Activated CD8-positive, alpha-beta memory T cell treated with anti-CD3 and anti-CD28 coated beads for 36 hours (primary cell): ENCODE data around the gene ACAP3. TPM values are rescaled to one million over a fixed set of nuclear protein-coding genes. Genes with fewer than 3 reads are reported as not detected.

ENCODE experiments used
- CTCF ChIA-PET: fragments of 350-600 bp; sonication (Branson Sonifier 250); formaldehyde crosslinking; loops from one replicate; lab custom pipeline; 2021; ENCODE audit warnings: antibody characterized with exemption; lab: Charles Lee
- POLR2A ChIA-PET: fragments of 350-600 bp; sonication (Branson Sonifier 250); formaldehyde crosslinking; loops from one replicate; lab custom pipeline; 2021; ENCODE audit warnings: antibody characterized with exemption; lab: Charles Lee
- total RNA-seq, 2 experiments: library from RNA; stranded (reverse); gene quantifications; one replicate each; pipeline ENCODE4 v1.2.3, GENCODE V29; 2021

ACAP3 gene
- total RNA-seq, 2 experiments from 2014 or later: 33.6 to 38.3 TPM

- POLR2A ChIA-PET: no interaction called here
These were observed 24.7 kb downstream of the ACAP3 start for GRCh38 chr1:1282998-1283397.

GRCh38 chr1:1281533-1282321 lies 26.0 kb downstream of the ACAP3 start:
- POLR2A ChIA-PET: interaction anchor here (1.1 kb wide), 1 partner anchor 18 kb away, joined by 3 read pairs; no protein-coding TSS in a partner anchor

More at GRCh38 chr1:1282998-1283397, 24.7 kb downstream of the ACAP3 start:
- CTCF ChIA-PET: interaction anchor here (0.9 kb wide), 1 partner anchor 18 kb away, joined by 4 read pairs; no protein-coding TSS in a partner anchor

GRCh38 chr1:1280782-1281481 lies 26.8 kb downstream of the ACAP3 start:
- POLR2A ChIA-PET: interaction anchor here (1.1 kb wide), 1 partner anchor 17 kb away, joined by 3 read pairs; no protein-coding TSS in a partner anchor
- CTCF ChIA-PET: no interaction called here

More at GRCh38 chr1:1281533-1282321, 26.0 kb downstream of the ACAP3 start:
- CTCF ChIA-PET: interaction anchor here (0.6 kb wide), 1 partner anchor 21 kb away, joined by 3 read pairs; no protein-coding TSS in a partner anchor

- POLR2A ChIA-PET: interaction anchor here (0.7 kb wide), 2 partner anchors 75 to 116 kb away, joined by 3 to 4 read pairs; no protein-coding TSS in a partner anchor
- CTCF ChIA-PET: no interaction called here
These were observed 28.7 kb downstream of the ACAP3 start for GRCh38 chr1:1279028-1279427.

- ChIA-PET POLR2A (interaction anchor here (0.7 kb wide), 1 partner anchor 75 kb away, joined by 3 read pairs; no protein-coding TSS in a partner anchor), CTCF (no interaction called here)
These were observed 29.1 kb downstream of the ACAP3 start for GRCh38 chr1:1278620-1279019.

GRCh38 chr1:1275836-1276235 lies 31.9 kb downstream of the ACAP3 start:
- CTCF ChIA-PET: interaction anchor here (1.1 kb wide), 1 partner anchor 25 kb away, joined by 3 read pairs; no protein-coding TSS in a partner anchor

GRCh38 chr1:1274931-1275431 lies 32.7 kb downstream of the ACAP3 start:
- POLR2A ChIA-PET: no interaction called here
- CTCF ChIA-PET: interaction anchor here (1.1 to 1.3 kb wide), 2 partner anchors 24 to 292 kb away, joined by 3 read pairs; no protein-coding TSS in a partner anchor

More at GRCh38 chr1:1275836-1276235, 31.9 kb downstream of the ACAP3 start:
- POLR2A ChIA-PET: no interaction called here

GRCh38 chr1:1274299-1274930 lies 33.3 kb downstream of the ACAP3 start:
- ChIA-PET POLR2A (no interaction called here), CTCF (interaction anchor here (1.0 to 1.4 kb wide), 4 partner anchors 17 to 291 kb away, joined by 3 to 5 read pairs (median 3); no protein-coding TSS in a partner anchor)

- POLR2A ChIA-PET: interaction anchor here (0.5 to 0.6 kb wide), 6 partner anchors 18 to 592 kb away, joined by 3 to 7 read pairs (median 4); partner anchors contain the start of genes B3GALT6 and SDF4
These were observed 34.0 kb downstream of the ACAP3 start, which contains the start of gene UBE2J2 for GRCh38 chr1:1273512-1274298. TSS of gene UBE2J2 (minus strand) at chr1:1273854. CDS start at chr1:1267992, 5,862 bp downstream.

GRCh38 chr1:1273209-1273511 lies 34.6 kb downstream of the ACAP3 start:
- ChIA-PET CTCF (interaction anchor here (1.0 to 1.4 kb wide), 4 partner anchors 19 to 151 kb away, joined by 3 to 5 read pairs (median 4); no protein-coding TSS in a partner anchor), POLR2A (interaction anchor here (0.5 to 0.6 kb wide), 6 partner anchors 19 to 593 kb away, joined by 3 to 7 read pairs (median 4); partner anchors contain the start of genes B3GALT6 and SDF4)

More at GRCh38 chr1:1273512-1274298, 34.0 kb downstream of the ACAP3 start, which contains the start of gene UBE2J2:
- CTCF ChIA-PET: interaction anchor here (1.0 to 1.4 kb wide), 5 partner anchors 18 to 290 kb away, joined by 3 to 5 read pairs (median 3); no protein-coding TSS in a partner anchor

- ChIA-PET CTCF (interaction anchor here (1.0 to 2.7 kb wide), 3 partner anchors 100 to 150 kb away, joined by 3 to 13 read pairs (median 5); no protein-coding TSS in a partner anchor), POLR2A (no interaction called here)
These were observed 35.2 kb downstream of the ACAP3 start for GRCh38 chr1:1272341-1273208.

- ChIA-PET CTCF (interaction anchor here (1.0 to 2.7 kb wide), 3 partner anchors 13 to 169 kb away, joined by 3 to 13 read pairs (median 4); no protein-coding TSS in a partner anchor), POLR2A (no interaction called here)
These were observed 36.9 kb downstream of the ACAP3 start for GRCh38 chr1:1270813-1271212.

GRCh38 chr1:1268284-1268682 lies 39.4 kb downstream of the ACAP3 start:
- POLR2A ChIA-PET: no interaction called here
- CTCF ChIA-PET: no interaction called here

GRCh38 chr1:1267488-1268283 lies 40.0 kb downstream of the ACAP3 start:
- CTCF ChIA-PET: no interaction called here
- POLR2A ChIA-PET: no interaction called here

GRCh38 chr1:1264868-1265272 lies 42.9 kb downstream of the ACAP3 start:
- ChIA-PET CTCF (interaction anchor here (1.5 kb wide), 2 partner anchors 10 to 143 kb away, joined by 5 to 6 read pairs; no protein-coding TSS in a partner anchor), POLR2A (interaction anchor here (1.1 kb wide), 1 partner anchor 17 kb away, joined by 3 read pairs; no protein-coding TSS in a partner anchor)
